NT2/D1 (cell line): ENCODE measurements around the gene PLIN1.

Source experiments
- DNase-seq: peaks from one replicate; pipeline ENCODE4 v3.0.0-alpha.2; 2011; ENCODE audit warnings: low read depth, low spot score
- H3K27me3 ChIP-seq: 2 replicates; pipeline ENCODE4 v1.6.0; 2011; ENCODE audit warnings: mild to moderate bottlenecking; ENCODE audit not compliant: insufficient read length, insufficient read depth
- H3K36me3 ChIP-seq: 2 replicates; pipeline ENCODE4 v1.6.1; 2011; ENCODE audit warnings: mild to moderate bottlenecking, low read length, mixed read lengths; ENCODE audit not compliant: insufficient read depth, insufficient read length
- H3K4me1 ChIP-seq: 2 replicates; pipeline ENCODE4 v1.5.1; 2011; ENCODE audit not compliant: insufficient read depth, insufficient read length
- H3K4me3 ChIP-seq: 2 replicates; pipeline ENCODE4 v1.5.1; 2011; ENCODE audit warnings: low read depth; ENCODE audit not compliant: insufficient read length
- H3K9ac ChIP-seq: 2 replicates; pipeline ENCODE4 v1.6.0; 2011; ENCODE audit warnings: low read depth; ENCODE audit not compliant: insufficient read length
- H3K9me3 ChIP-seq: 2 replicates; pipeline ENCODE4 v1.5.1; 2011; ENCODE audit warnings: mild to moderate bottlenecking, low read length; ENCODE audit not compliant: insufficient read depth
- SUZ12 ChIP-seq: IDR thresholded peaks from 2 replicates; pipeline ENCODE4 v1.6.1; 2011; ENCODE audit not compliant: insufficient read length, insufficient read depth; ENCODE audit errors: extremely low read depth
- YY1 ChIP-seq: IDR thresholded peaks from 2 replicates; pipeline ENCODE4 v1.6.1; 2011; ENCODE audit not compliant: insufficient read length, insufficient read depth
- ZNF274 ChIP-seq: IDR thresholded peaks from 2 replicates; pipeline ENCODE4 v1.6.1; 2011; ENCODE audit warnings: mild to moderate bottlenecking, low read depth, low read length

PLIN1 gene

DNA sequence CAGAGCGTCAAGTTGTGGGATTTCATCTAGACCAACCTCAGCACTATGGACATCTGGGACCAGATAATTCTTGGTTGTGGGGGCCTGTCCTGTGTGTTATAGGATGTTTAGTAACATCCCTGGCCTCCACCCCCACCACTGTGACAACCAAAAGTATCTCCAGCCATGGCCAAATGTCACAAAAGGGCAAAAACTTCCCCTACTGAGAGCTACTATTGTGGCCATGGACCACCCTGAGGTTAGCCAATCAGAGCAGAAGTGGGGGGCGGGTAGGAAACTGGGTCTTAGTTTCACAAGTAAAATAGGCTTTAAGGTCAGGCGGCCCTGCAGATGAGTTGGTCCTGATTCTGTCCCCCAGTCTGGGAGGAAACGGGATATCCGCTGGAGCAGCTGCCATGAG, 49.3 kb downstream of the PLIN1 start:
- H3K27me3 ChIP-seq, result no peaks in the 10 kb centered on the region
- H3K36me3 ChIP-seq, result peaks cover 89% of the 10 kb centered on the region
- H3K9me3 ChIP-seq, result peaks cover 18% of the 10 kb centered on the region; the same call in 1 of the 2 replicates
- no peak overlapping the region for H3K4me3 ChIP-seq
- no peak for TF ChIP-seq YY1
- no peaks in the 10 kb centered on the region for H3K4me1 ChIP-seq
- DNase-seq, result no peak
- no peak overlapping the region for H3K9ac ChIP-seq

DNA sequence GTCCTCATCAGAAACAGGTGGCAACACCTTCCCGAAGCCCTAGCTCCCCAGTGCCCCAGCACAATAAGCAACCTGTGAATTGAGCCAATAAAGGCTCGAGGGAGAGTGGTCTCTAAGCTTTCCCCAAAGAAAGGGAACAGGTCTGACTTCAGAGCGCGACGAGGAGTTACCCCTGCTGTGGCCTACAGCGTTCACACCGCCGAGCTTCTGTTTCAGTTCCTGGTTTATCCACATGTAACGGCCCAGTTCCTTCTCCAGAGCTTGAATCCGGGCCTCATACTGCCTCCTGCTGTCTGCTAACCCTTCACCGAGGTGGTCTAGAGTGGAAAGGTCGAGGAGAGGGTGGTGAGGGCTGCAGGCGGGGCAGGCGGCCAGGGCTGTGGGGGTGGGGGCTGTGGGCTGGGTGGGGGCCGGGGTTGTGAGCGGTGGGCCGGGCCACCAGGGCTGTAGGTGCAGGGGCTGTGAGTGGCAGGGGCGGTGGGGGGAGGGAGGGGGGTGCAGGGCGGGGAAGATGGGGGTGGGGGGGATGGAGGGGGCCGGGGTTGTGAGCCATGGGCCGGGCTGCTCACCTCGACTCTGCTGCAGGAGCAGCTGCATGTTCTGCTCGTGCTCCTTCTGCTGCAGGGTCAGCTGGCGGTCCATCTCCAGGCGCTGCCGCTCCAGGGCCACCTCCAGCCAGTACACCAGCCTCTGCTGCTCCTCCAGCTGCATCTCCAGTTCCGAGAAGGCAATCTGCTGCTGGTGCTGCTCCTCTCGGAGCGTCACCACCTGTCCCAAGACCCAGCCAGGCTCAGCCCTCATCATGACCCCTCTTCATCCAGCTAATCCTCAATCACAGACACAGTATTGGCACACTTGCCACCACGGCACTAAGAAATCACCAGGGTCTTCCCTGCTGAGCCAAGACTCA, 50.1 kb downstream of the PLIN1 start:
- H3K4me1 ChIP-seq, result no peaks in the 10 kb centered on the region
- H3K36me3 ChIP-seq, result peaks cover 97% of the 10 kb centered on the region
- H3K9ac ChIP-seq, result no peak overlapping the region
- peaks cover 12% of the 10 kb centered on the region; the same call in 1 of the 2 replicates for H3K9me3 ChIP-seq
- no peaks in the 10 kb centered on the region for H3K27me3 ChIP-seq
- no peak for DNase-seq
- H3K4me3 ChIP-seq, result no peak overlapping the region
- no peak for TF ChIP-seq ZNF274
- no peak for TF ChIP-seq SUZ12
- no peak for TF ChIP-seq YY1

DNA sequence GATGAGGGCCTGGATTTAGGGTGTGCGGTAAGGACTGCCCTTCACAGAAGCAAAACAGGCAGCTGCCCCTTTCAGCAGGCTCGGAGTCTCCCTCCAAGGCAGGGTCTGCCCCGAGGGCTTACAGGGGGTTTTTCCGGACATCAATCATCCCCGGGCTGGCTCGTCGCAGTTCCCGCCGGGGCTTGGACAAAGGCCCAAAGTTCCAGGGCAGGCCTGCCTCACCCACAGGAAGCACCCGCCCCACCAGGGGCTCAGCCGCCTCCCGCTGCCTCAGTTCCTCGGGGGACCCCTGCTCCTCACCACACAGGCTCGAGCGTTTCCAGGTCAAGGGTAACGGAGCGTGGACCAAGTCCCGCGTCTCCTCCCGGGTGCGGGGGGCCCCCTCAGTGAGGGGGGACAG, 50.9 kb downstream of the PLIN1 start:
- no peaks in the 10 kb centered on the region for H3K27me3 ChIP-seq
- no peak overlapping the region for H3K9ac ChIP-seq
- no peaks in the 10 kb centered on the region for H3K4me1 ChIP-seq
- no peak overlapping the region for H3K4me3 ChIP-seq
- peaks cover 4% of the 10 kb centered on the region; the same call in 1 of the 2 replicates for H3K9me3 ChIP-seq
- DNase-seq, result no peak
- peaks cover 98% of the 10 kb centered on the region for H3K36me3 ChIP-seq
- TF ChIP-seq ZNF274 (no peak), YY1 (no peak), SUZ12 (no peak)

DNA sequence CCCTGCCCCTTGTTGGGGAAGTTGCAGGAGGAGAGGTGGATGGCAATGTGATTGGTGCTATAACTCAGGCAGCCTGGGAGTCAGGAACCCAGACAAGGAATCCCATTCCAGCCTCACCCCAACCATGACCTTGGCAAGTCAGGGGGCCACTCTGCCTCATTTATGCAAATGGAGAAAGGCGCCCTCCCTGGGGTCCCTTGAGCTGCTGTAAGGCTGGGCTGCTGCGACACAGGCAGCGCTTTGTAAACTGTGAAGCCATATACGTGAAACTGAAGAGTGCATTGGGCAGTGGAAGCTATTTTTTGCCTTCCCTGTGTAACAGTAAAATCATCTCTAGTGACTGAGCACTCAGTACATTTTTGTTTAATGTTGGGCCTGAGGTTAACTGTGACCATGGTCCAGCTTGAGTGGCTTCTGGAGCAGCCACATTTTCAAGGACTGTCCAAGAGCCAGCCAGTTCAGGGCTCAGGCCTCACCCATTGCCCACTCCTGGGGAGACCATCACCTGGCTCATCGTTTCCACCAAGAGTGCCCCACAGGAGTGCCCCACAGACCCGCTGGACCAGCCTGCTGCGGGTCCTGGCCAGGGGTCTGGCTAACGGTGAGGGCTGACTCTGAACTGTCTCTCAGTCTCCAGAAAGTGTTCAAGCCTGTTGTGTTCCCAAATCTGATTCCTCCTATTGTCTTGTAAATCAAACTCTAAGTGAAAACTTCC, 51.8 kb downstream of the PLIN1 start:
- H3K36me3 ChIP-seq, result peaks cover 98% of the 10 kb centered on the region

DNA sequence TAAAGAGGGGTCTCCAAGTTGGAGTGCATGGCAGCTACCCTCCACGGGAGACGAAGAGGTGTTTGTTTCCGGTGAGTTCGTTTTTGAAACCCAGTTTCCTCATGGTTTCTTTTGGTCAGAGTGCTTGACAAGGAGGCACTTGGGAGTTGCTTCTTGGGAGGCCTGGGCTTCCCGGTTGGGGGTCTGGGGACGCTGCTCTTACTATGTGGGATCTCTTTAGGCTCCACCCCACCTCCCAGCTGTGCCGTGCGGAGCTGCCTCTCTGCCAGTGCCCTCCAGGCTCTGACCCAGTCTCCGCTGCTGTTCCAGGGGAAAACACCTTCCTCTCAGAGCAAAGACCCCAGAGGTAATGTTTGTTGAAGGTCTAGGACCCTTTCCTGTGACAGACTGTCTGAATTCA, 53.5 kb downstream of the PLIN1 start:
- H3K4me3 ChIP-seq, result no peak overlapping the region
- no peaks in the 10 kb centered on the region for H3K4me1 ChIP-seq
- no peak for TF ChIP-seq SUZ12
- TF ChIP-seq ZNF274, result no peak
- no peak for TF ChIP-seq YY1
- DNase-seq, result no peak
- no peaks in the 10 kb centered on the region for H3K27me3 ChIP-seq
- peaks cover 94% of the 10 kb centered on the region for H3K36me3 ChIP-seq
- H3K9ac ChIP-seq, result no peak overlapping the region
- no peaks in the 10 kb centered on the region for H3K9me3 ChIP-seq

More for the DNA sequence above, 51.8 kb downstream of the PLIN1 start:
- H3K4me1 ChIP-seq, result no peaks in the 10 kb centered on the region
- H3K4me3 ChIP-seq, result no peak overlapping the region
- no peaks in the 10 kb centered on the region for H3K27me3 ChIP-seq
- no peak for DNase-seq
- no peak overlapping the region for H3K9ac ChIP-seq
- no peaks in the 10 kb centered on the region for H3K9me3 ChIP-seq
- no peak for TF ChIP-seq SUZ12
- TF ChIP-seq YY1, result no peak
- no peak for TF ChIP-seq ZNF274

DNA sequence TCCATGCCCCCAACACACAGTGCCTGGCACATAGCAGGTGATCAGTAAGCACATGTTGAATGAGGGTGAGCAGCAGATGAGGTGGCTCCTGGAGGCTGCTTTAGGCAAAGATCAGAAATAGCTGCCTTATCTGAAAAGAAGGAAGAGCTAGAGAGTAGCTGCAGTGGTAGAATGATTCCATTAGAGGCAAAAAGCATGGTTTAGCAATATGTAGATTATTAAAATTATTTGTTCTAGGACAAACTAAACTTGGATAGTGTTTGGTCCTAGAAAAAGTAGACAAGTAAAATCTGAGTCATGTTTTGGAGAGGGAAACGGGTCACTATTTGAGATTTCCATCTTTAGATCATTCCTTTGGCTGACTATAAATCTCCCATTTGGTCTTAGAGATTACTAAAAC, 56.0 kb downstream of the PLIN1 start:
- no peak for DNase-seq
- Histone ChIP-seq H3K9me3 (no peaks in the 10 kb centered on the region), H3K9ac (no peak overlapping the region), H3K27me3 (no peaks in the 10 kb centered on the region), H3K4me1 (no peaks in the 10 kb centered on the region), H3K36me3 (peaks cover 94% of the 10 kb centered on the region), H3K4me3 (no peak overlapping the region)
- TF ChIP-seq YY1 (no peak), ZNF274 (no peak), SUZ12 (no peak)

DNA sequence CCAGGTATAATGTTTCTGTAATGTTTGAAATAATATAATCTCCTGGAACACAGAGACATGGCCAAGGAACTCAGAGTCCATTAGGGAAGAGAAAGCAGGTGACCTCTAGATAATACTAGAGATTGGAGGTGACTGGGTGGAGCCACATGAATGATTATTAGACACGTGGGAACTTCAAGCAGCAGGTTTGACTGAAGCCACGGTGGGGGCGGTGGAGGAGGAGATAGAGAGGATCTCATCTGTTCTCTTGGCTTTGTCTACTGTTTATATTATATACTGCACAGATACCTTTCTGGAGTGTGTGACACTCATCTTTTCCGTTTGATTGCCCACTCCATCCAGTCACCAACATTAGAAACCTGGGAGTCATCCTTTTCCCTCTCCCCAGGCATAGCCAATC, 57.6 kb downstream of the PLIN1 start:
- no peak for DNase-seq
- Histone ChIP-seq H3K27me3 (no peaks in the 10 kb centered on the region), H3K4me3 (no peak overlapping the region), H3K36me3 (peaks cover 92% of the 10 kb centered on the region), H3K9me3 (no peaks in the 10 kb centered on the region), H3K9ac (no peak overlapping the region), H3K4me1 (no peaks in the 10 kb centered on the region)
- TF ChIP-seq ZNF274 (no peak), YY1 (no peak), SUZ12 (no peak)
